T-helper 1 cell treated with Interleukin-12 subunit alpha and Interleukin-12 subunit beta and Interleukin-4 antibody, amounts not matched to agents 30 μg/mL and 1 μg/mL, for 36 hours (primary cell): ENCODE results near the gene GALNT10.
"Not testable (repeated sequence)": the region's sequence is repeated elsewhere in the genome, so short reads cannot be mapped to it uniquely, and the experiment has no call there.

Source experiments
- H3K27ac Mint-ChIP-seq: one replicate; pipeline ENCODE4 v1.8.0; 2021; ENCODE audit warnings: mild to moderate bottlenecking, mixed read lengths
- H3K27me3 Mint-ChIP-seq: one replicate; pipeline ENCODE4 v1.8.0; 2021; ENCODE audit warnings: low read depth, mixed read lengths
- H3K36me3 Mint-ChIP-seq: one replicate; pipeline ENCODE4 v1.8.0; 2021; ENCODE audit warnings: low read depth, mixed read lengths
- H3K4me1 Mint-ChIP-seq: one replicate; pipeline ENCODE4 v1.8.0; 2021; ENCODE audit warnings: low read depth, mixed read lengths
- H3K4me3 Mint-ChIP-seq: one replicate; pipeline ENCODE4 v1.8.0; 2021; ENCODE audit warnings: mild to moderate bottlenecking, moderate library complexity, mixed read lengths
- H3K9me3 Mint-ChIP-seq: one replicate; pipeline ENCODE4 v1.8.0; 2021; ENCODE audit warnings: mixed read lengths

The GALNT10 gene, protein sequence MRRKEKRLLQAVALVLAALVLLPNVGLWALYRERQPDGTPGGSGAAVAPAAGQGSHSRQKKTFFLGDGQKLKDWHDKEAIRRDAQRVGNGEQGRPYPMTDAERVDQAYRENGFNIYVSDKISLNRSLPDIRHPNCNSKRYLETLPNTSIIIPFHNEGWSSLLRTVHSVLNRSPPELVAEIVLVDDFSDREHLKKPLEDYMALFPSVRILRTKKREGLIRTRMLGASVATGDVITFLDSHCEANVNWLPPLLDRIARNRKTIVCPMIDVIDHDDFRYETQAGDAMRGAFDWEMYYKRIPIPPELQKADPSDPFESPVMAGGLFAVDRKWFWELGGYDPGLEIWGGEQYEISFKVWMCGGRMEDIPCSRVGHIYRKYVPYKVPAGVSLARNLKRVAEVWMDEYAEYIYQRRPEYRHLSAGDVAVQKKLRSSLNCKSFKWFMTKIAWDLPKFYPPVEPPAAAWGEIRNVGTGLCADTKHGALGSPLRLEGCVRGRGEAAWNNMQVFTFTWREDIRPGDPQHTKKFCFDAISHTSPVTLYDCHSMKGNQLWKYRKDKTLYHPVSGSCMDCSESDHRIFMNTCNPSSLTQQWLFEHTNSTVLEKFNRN

DNA sequence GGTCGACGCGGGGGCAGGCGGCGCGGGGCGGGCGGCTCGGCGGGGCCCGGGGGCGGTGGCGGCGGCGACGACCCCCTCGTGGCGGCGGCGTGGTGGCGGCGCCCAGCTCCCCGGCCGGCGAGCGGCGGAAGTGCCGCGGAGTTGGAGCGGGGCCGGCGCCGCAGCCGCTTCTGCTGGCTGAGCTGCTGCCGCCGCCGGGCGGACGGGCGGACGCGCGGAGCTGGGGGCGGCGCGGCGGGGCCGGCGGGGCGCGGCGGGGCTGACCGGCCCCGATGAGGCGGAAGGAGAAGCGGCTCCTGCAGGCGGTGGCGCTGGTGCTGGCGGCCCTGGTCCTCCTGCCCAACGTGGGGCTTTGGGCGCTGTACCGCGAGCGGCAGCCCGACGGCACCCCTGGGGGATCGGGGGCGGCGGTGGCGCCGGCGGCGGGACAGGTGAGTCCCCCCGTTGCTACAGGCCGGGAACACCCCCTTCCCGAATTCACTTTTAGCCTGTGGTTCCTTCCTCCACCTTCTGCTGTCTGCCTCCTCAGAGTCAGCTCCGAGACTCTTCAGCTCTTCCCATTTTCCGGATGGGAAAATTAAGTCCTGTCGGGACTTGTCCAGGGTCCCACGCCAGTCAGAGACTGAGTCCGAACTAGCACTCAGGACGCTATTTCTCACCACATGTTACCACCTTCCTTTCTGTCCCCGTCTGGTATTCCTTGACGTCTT lies at the start of gene GALNT10:
TSS of gene GALNT10 (plus strand) at position 139 of the 710 bp plus-strand sequence. CDS start at position 273, 134 bp downstream.
- H3K4me1 Mint-ChIP-seq = peaks cover 46% of the 10 kb centered on the region
- no peaks in the 10 kb centered on the region for H3K9me3 Mint-ChIP-seq
- H3K27me3 Mint-ChIP-seq = peaks cover 6% of the 10 kb centered on the region
- peak within 1 kb of the TSS; percentile 88 for H3K27ac Mint-ChIP-seq
- peaks cover 21% of the 10 kb centered on the region for H3K36me3 Mint-ChIP-seq
- peak within 1 kb of the TSS; percentile 92 for H3K4me3 Mint-ChIP-seq

DNA sequence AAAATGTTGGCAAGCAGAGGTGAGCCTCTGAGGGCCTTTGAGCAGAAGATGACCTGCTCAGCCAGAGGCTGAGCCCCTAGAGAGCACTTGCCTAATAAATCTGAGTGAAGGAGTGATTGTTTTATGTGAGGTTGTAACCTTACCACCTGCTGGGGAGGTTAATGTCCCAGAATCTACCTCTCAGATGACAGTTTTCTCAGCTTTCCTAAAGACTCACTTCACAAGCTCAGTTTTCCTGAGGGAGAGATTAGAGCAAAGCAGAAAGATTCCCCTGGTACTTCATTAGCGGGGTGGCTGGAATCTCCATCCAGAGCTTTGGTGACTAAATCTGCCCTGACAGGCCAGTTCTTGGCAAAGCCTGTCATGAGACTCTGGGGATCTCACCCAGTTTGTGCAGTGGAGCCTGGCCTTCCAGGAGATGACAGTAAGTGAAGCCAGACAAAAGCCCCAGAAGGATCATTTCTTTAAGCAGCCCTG lies 48.8 kb upstream of the GALNT10 start:
- H3K27ac Mint-ChIP-seq = no peak overlapping the region
- H3K27me3 Mint-ChIP-seq = peaks cover 10% of the 10 kb centered on the region
- no peak overlapping the region for H3K4me3 Mint-ChIP-seq
- no peaks in the 10 kb centered on the region for H3K9me3 Mint-ChIP-seq
- H3K4me1 Mint-ChIP-seq = no peaks in the 10 kb centered on the region
- H3K36me3 Mint-ChIP-seq = no peaks in the 10 kb centered on the region

DNA sequence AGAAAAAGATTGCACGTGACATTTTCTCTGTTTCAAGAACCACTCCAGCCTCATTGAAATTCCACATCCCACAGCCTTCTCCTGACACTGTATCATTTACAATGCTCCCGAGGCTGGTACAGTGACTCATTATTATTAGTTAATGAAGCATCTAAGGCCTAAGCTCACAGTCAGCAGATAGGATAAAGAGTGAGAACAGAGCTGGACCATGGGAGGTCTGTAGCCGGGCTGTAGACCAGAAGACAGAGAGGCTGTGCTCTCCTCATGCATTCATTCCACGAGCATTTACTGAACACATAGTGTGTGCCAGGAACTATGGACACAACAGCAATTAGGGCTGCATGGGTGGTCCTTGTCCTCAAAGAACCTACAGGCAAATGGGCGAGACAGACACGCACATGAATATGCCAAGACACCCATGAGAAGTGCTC lies 47.3 kb upstream of the GALNT10 start:
- Mint-ChIP-seq H3K4me3 (no peak overlapping the region), H3K27ac (no peak overlapping the region), H3K4me1 (no peaks in the 10 kb centered on the region), H3K36me3 (no peaks in the 10 kb centered on the region), H3K9me3 (no peaks in the 10 kb centered on the region), H3K27me3 (peaks cover 15% of the 10 kb centered on the region)

DNA sequence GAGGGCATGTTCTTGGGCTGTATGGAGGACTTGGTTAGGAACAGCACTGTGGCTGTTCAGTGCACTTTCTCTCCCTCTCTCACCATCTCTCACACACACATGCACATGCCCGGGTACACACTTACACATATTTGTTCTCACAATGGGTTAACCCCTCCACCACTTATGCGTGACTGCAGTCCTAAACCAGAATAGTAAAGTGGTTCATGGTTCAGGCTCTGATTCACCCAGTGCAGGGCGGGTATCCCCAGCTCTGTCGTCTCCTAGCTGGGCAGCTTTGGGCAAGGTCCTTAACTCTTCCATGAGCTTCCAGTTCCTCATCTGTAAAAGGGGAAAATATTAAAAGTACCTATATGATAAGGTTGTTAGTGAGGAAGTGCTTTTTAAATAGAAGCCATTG lies 45.3 kb upstream of the GALNT10 start:
- no peak overlapping the region for H3K4me3 Mint-ChIP-seq
- H3K27ac Mint-ChIP-seq = no peak overlapping the region
- H3K4me1 Mint-ChIP-seq = no peaks in the 10 kb centered on the region
- H3K27me3 Mint-ChIP-seq = peaks cover 15% of the 10 kb centered on the region
- no peaks in the 10 kb centered on the region for H3K36me3 Mint-ChIP-seq
- H3K9me3 Mint-ChIP-seq = no peaks in the 10 kb centered on the region

DNA sequence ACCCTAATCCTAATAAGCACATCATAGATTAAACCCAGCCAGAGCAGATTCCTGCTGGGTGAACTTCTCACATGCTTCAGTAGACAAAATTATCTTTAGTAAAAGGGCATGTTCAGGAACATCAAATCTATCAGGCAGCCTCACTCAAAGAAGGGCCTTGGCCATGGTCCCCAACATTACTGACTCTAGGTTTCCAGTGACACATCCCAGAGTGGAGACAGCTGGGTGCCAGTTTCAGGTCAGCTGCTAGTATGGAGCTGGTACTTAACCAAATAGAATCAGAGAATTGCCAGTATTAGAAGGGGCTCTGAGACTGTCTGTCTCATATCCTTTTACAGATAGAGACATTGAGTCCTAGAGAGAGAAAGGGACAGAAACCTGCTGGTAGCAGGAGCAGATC lies 44.1 kb upstream of the GALNT10 start:
- Mint-ChIP-seq H3K27ac (no peak overlapping the region), H3K4me3 (no peak overlapping the region), H3K4me1 (no peaks in the 10 kb centered on the region), H3K27me3 (peaks cover 9% of the 10 kb centered on the region), H3K9me3 (no peaks in the 10 kb centered on the region), H3K36me3 (no peaks in the 10 kb centered on the region)

DNA sequence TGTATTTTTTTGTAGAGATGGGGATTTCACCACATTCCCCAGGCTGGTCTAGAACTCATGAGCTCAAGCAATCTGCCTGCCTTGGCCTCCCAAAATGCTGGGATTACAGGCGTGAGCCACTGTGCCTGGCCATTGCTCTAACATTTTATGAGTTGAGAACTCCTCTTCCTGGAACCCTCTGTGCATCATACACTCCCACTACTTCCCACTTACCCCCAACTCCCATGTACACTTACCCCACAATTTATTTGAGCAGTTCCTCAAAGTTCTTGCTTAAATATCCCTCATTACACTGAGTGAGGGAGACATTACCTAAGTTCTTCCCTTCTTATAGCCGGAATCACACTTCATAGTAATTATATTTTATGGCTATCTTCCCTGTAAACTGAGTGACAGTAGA lies 42.9 kb upstream of the GALNT10 start:
- no peaks in the 10 kb centered on the region for H3K9me3 Mint-ChIP-seq
- H3K4me3 Mint-ChIP-seq = no peak overlapping the region
- H3K27me3 Mint-ChIP-seq = peaks cover 12% of the 10 kb centered on the region
- no peaks in the 10 kb centered on the region for H3K36me3 Mint-ChIP-seq
- H3K27ac Mint-ChIP-seq = no peak overlapping the region
- H3K4me1 Mint-ChIP-seq = no peaks in the 10 kb centered on the region

DNA sequence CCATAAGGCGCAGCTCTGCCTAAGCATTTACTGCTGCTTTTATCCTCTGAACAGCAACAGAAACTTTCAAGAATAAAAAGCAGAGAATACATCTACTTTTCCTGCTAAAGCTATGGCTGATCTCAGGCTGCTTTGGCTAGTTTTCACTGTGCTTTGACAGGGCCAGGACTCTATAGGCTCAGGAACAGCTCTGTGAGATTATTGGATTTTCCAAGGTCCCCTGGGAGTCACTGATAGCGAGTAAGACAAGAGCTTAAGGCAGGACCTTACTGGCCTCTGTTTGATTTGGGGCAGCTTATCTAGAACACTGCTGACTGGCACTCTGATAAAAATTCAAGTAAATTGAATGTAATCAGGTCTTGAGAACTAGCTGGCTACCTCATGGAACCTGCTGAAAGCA lies 40.1 kb upstream of the GALNT10 start:
- not testable (repeated sequence) for H3K36me3 Mint-ChIP-seq, H3K9me3 Mint-ChIP-seq, H3K4me3 Mint-ChIP-seq, H3K4me1 Mint-ChIP-seq, H3K27ac Mint-ChIP-seq
- H3K27me3 Mint-ChIP-seq = peaks cover 33% of the 10 kb centered on the region

DNA sequence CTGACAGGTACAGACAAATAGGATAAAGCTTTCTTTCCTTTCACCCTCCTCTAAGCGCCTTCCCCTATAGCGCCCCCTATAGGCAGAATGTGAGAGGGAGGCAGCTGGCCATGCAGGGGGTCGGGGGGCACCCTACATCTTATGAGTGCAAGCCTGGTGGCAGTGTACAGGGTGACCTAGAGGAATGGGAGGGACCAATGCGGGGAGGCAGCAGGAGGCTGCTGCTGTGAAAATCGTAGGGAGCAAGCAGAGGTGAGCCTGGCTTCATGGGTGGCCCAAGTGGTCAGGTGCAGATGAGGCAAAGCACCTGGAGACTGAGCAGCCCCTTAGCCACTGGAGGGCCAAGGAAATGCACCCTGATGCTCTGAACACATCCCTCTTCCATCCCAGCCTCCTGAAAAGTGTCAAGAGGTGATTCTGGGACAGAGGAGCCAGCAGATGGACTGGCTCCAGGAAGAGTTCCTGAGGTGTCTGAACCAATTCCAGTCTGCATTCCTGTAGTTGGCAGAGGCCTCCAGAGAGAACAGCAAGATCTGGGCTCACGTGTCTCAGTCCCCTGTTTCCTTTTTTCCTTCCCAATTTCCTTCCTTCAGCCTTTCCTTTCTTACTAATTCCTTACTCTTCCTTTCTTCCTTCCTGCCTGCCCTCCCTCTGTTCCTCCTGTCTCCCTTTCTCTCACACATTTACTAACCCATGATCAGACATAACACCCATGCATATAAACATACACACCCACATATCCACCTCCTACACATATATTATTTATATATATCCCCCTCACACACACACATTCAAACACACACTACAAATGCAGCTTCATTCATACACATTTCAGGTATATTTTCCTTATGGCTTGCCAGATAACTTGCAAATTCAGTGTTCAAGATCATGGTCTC lies 32.8 kb upstream of the GALNT10 start:
- Mint-ChIP-seq H3K36me3 (no peaks in the 10 kb centered on the region), H3K4me1 (no peaks in the 10 kb centered on the region), H3K4me3 (no peak overlapping the region), H3K9me3 (no peaks in the 10 kb centered on the region), H3K27me3 (peaks cover 64% of the 10 kb centered on the region), H3K27ac (no peak overlapping the region)

DNA sequence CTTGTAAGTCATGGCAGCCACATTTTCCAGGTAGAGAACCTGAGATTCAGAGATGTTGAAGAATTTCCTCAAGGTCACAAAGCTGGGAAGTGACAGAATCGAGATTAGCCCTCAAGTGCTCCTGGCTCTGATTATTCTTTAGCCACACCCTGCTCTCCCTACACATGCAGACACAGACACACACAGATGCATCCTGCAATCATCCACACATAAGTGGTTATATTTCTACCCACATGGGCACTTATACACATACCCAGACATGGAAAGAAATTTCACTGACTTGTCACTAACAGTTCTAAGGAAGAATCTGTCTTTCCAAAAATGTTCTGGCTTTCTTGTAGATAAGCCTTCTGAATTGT lies 32.2 kb upstream of the GALNT10 start:
- Mint-ChIP-seq H3K36me3 (no peaks in the 10 kb centered on the region), H3K27me3 (peaks cover 64% of the 10 kb centered on the region), H3K9me3 (no peaks in the 10 kb centered on the region), H3K4me1 (no peaks in the 10 kb centered on the region), H3K4me3 (no peak overlapping the region), H3K27ac (no peak overlapping the region)

DNA sequence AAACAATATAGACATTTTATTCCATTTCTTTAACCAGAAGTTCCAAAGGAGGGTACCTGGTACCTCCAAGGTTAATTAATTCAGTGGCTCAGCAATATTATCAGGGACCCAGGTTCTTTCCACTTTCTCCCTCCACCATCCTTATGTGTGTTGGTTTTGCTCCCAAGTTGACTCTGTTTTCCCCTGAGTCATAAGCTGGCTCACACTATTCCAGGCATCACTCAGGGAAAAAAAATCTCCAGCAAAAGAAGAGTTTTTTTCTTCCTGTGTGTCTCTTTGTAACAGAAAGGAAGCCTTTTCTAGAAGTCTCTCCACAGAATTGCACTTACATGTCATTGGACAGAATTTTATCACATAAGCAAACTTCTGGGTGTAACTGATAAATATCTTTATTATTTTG lies 31.2 kb upstream of the GALNT10 start:
- H3K27ac Mint-ChIP-seq = no peak overlapping the region
- H3K27me3 Mint-ChIP-seq = peaks cover 70% of the 10 kb centered on the region
- H3K4me1 Mint-ChIP-seq = no peaks in the 10 kb centered on the region
- H3K4me3 Mint-ChIP-seq = no peak overlapping the region
- no peaks in the 10 kb centered on the region for H3K9me3 Mint-ChIP-seq
- no peaks in the 10 kb centered on the region for H3K36me3 Mint-ChIP-seq

DNA sequence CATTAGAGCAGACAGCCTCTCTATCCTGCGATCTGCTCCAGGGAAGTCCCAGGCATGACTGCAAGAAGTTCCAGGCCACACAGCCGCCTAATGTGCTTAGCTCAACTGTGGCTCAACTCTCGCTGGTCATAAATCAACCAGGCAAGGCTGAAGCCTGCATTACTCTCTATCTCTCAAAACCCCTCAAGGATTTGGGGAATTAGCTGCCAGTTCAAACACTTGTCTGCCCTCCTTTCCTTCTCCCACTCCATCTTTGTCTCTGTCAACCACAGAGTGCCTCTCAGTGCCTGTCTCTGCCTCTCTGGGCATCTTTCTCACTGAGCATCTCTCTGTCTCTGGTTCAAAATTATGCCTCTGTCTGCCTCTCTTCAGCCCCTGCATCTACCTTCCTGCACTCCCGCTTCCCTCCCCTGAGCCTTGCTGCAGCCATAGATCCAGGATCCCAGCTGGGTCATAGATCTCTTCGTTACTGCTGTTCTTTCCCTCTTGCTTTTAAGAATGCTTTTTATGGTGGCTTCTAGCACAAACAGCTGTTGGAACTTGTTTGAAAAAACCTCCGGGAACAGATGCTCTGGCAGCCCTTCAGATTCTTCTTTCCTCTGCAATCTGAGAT lies 27.9 kb upstream of the GALNT10 start:
- H3K4me3 Mint-ChIP-seq = no peak overlapping the region
- no peaks in the 10 kb centered on the region for H3K4me1 Mint-ChIP-seq
- no peak overlapping the region for H3K27ac Mint-ChIP-seq
- peaks cover 64% of the 10 kb centered on the region for H3K27me3 Mint-ChIP-seq
- no peaks in the 10 kb centered on the region for H3K36me3 Mint-ChIP-seq
- no peaks in the 10 kb centered on the region for H3K9me3 Mint-ChIP-seq

DNA sequence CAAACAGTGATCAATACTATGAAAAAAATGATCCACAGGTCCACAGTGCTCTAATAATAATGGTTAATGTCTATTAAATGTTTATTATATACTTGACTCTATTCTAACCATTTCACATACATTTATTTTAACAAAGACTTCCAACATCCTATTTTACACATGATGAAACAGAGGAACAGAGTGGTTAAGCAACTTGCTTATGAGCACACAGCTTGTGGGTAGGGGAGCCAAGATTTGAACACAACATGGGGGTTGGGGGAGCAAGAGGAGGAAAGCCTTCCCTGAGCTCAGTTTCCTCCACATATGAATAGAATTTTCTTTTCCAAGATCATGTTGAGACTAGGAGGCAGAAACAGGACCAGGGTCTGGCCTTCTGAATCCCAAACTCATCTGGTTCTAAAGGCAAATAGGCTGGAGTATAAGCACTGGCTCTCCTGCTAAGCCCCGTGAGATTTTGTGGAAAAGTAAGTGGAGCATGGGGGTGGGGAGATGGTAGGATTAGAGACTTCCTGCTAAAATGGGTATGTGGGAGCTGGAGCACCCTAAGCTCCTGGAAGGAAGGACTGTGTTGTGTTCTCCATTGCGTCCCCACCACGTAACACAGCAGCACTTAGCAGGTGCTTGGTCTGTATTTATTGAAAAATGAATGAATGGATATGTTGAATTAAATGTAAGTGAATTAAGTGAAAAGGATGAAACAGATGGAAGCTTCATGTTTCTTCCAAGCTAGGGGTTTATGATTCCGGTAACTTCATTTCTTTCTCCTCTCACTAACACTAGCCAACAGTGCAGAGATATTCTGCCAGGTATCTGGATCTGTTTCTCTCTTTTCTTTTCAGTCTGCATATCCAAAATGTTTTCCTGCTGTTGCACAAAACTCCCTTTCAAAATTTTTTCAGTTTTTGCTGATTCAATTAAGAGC lies 26.9 kb upstream of the GALNT10 start:
- Mint-ChIP-seq H3K27me3 (peaks cover 56% of the 10 kb centered on the region), H3K27ac (no peak overlapping the region)

DNA sequence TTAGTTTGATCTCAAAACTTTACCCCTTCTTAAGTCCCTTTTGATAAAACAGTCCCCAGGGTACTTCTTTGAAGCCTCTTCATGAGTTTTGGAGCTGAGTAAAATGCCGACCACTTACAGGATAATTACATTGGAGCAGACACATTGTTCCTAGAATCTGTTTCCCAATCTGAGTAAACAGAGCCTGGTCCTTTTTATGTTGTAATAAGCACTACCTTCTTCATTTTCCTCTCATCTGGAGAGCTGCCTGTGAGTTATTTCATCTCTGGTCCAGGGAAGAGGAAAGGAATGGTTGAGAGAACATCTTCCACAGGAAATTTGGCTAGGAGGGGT lies 26.3 kb upstream of the GALNT10 start:
- Mint-ChIP-seq H3K36me3 (no peaks in the 10 kb centered on the region), H3K27me3 (peaks cover 50% of the 10 kb centered on the region), H3K4me1 (no peaks in the 10 kb centered on the region), H3K9me3 (no peaks in the 10 kb centered on the region), H3K27ac (no peak overlapping the region), H3K4me3 (no peak overlapping the region)

More for the DNA sequence above, 26.9 kb upstream of the GALNT10 start:
- H3K36me3 Mint-ChIP-seq = no peaks in the 10 kb centered on the region
- no peaks in the 10 kb centered on the region for H3K9me3 Mint-ChIP-seq
- H3K4me3 Mint-ChIP-seq = no peak overlapping the region
- no peaks in the 10 kb centered on the region for H3K4me1 Mint-ChIP-seq
